HG03432 (cell line): ENCODE results near the gene LPAR4.
"Not testable (repeated sequence)": the region's sequence is repeated elsewhere in the genome, so short reads cannot be mapped to it uniquely, and the experiment has no call there.

ENCODE experiments used
- ATAC-seq: cut with Tn5 transposase; IDR thresholded peaks from one replicate; pipeline ENCODE4 v1.9.1; 2021; ENCODE audit warnings: mild to moderate bottlenecking, moderate library complexity; ENCODE audit not compliant: unreplicated experiment

Gene LPAR4

GRCh38 chrX:78747489-78747888, at the start of gene LPAR4:
Gene LPAR4 (plus strand): TSS chrX:78747720. CDS start chrX:78754870, 7,150 bp downstream.
- ATAC-seq = no peak

- no peak for ATAC-seq
These were observed 41.4 kb upstream of the LPAR4 start for GRCh38 chrX:78706071-78706470.

GRCh38 chrX:78708262-78708661, 39.3 kb upstream of the LPAR4 start:
- no peak for ATAC-seq

GRCh38 chrX:78708816-78709215, 38.7 kb upstream of the LPAR4 start:
- no peak for ATAC-seq

- ATAC-seq = no peak
These were observed 37.3 kb upstream of the LPAR4 start for GRCh38 chrX:78710171-78710570.

GRCh38 chrX:78712336-78712735, 35.2 kb upstream of the LPAR4 start:
- ATAC-seq = no peak

GRCh38 chrX:78725287-78725686, 22.2 kb upstream of the LPAR4 start:
- no peak for ATAC-seq

- ATAC-seq = no peak
These were observed 1.0 kb upstream of the LPAR4 start for GRCh38 chrX:78746496-78746895.

- no peak for ATAC-seq
These were observed 451 bp downstream of the LPAR4 start for GRCh38 chrX:78747971-78748370.

- no peak for ATAC-seq
These were observed 1.3 kb downstream of the LPAR4 start for GRCh38 chrX:78748846-78749245.

GRCh38 chrX:78753571-78753970, 6.1 kb downstream of the LPAR4 start:
- ATAC-seq = no peak

- peak; percentile 98 for ATAC-seq
These were observed 7.4 kb downstream of the LPAR4 start for GRCh38 chrX:78754917-78755316.

GRCh38 chrX:78759081-78759480, 11.6 kb downstream of the LPAR4 start:
- no peak for ATAC-seq

- no peak for ATAC-seq
These were observed 21.7 kb downstream of the LPAR4 start for GRCh38 chrX:78769101-78769755.

GRCh38 chrX:78769946-78770345, 22.4 kb downstream of the LPAR4 start:
- no peak for ATAC-seq

- ATAC-seq = no peak
These were observed 49.4 kb downstream of the LPAR4 start for GRCh38 chrX:78796916-78797315.

- ATAC-seq = no peak
These were observed 52.6 kb downstream of the LPAR4 start for GRCh38 chrX:78800114-78800513.

- no peak for ATAC-seq
These were observed 53.2 kb downstream of the LPAR4 start for GRCh38 chrX:78800694-78801093.

- no peak for ATAC-seq
These were observed 54.0 kb downstream of the LPAR4 start for GRCh38 chrX:78801522-78801921.

GRCh38 chrX:78802526-78802925, 55.0 kb downstream of the LPAR4 start:
- ATAC-seq = not testable (repeated sequence)
